Keratinocyte (primary cell): ENCODE measurements around the gene SOX2. TPM values are rescaled to one million over a fixed set of nuclear protein-coding genes. Genes with fewer than 3 reads are reported as not detected.

Experiments used
- DNase-seq: peaks from one replicate; pipeline ENCODE4 v3.0.0-alpha.2; 2011; ENCODE audit warnings: low read depth, missing footprints, low spot score
- FAIRE-seq: peaks from 2 replicates; lab custom pipeline; 2011; peaks lifted over from hg19 to GRCh38; lab: Jason Lieb, UNC
- H2AFZ ChIP-seq: 2 replicates; pipeline ENCODE4 v1.6.0; 2012; ENCODE audit warnings: low read length, control low read depth, inconsistent platforms; ENCODE audit not compliant: control insufficient read depth
- H3K27ac ChIP-seq: 2 replicates; pipeline ENCODE4 v1.5.1; 2011; ENCODE audit warnings: low read length; ENCODE audit not compliant: control insufficient read depth, insufficient read depth
- H3K27me3 ChIP-seq: 3 replicates; pipeline ENCODE4 v1.6.0; 2011; ENCODE audit warnings: low read length; ENCODE audit not compliant: control insufficient read depth, insufficient read depth; ENCODE audit errors: extremely low read depth
- H3K36me3 ChIP-seq, 2 experiments: 2 replicates in 1 of 2; 3 replicates in 1 of 2; pipeline ENCODE4 v1.5.1; 2011; ENCODE audit warnings: low read length in 2 of 2, mild to moderate bottlenecking in 1 of 2; ENCODE audit not compliant: control insufficient read depth in 2 of 2, insufficient read depth in 2 of 2; ENCODE audit errors: extremely low read depth in 1 of 2
- H3K4me1 ChIP-seq: 3 replicates; pipeline ENCODE4 v1.5.1; 2011; ENCODE audit warnings: low read length; ENCODE audit not compliant: control insufficient read depth, insufficient read depth; ENCODE audit errors: extremely low read depth
- H3K4me2 ChIP-seq: 3 replicates; pipeline ENCODE4 v1.6.0; 2011; ENCODE audit warnings: low read depth, low read length; ENCODE audit not compliant: control insufficient read depth, insufficient read depth; ENCODE audit errors: extremely low read depth
- H3K4me3 ChIP-seq, 3 experiments: fragments of 200-600 bp in 1 of 3; sonication (generic) in 1 of 3; 2 replicates in 2 of 3; 3 replicates in 1 of 3; pipeline ENCODE4 v1.5.1; 2011 to 2016; ENCODE audit warnings: low read length in 3 of 3, mild to moderate bottlenecking in 3 of 3, control low read depth in 2 of 3, inconsistent platforms in 1 of 3, low read depth in 1 of 3, mixed read lengths in 1 of 3, mixed run types in 1 of 3, moderate library complexity in 1 of 3; ENCODE audit not compliant: control insufficient read depth in 2 of 3, insufficient read depth in 2 of 3; ENCODE audit errors: extremely low read depth in 1 of 3
- H3K79me2 ChIP-seq: 2 replicates; pipeline ENCODE4 v1.6.0; 2012; ENCODE audit warnings: low read length; ENCODE audit not compliant: control insufficient read depth, insufficient read depth
- H3K9ac ChIP-seq: 3 replicates; pipeline ENCODE4 v1.6.0; 2011; ENCODE audit warnings: low read length; ENCODE audit not compliant: control insufficient read depth, insufficient read depth; ENCODE audit errors: extremely low read depth
- H3K9me1 ChIP-seq: 3 replicates; pipeline ENCODE4 v1.6.0; 2011; ENCODE audit warnings: low read length; ENCODE audit not compliant: control insufficient read depth, insufficient read depth; ENCODE audit errors: extremely low read depth
- H3K9me3 ChIP-seq: 2 replicates; pipeline ENCODE4 v1.5.1; 2012; ENCODE audit warnings: low read depth, low read length; ENCODE audit not compliant: control insufficient read depth
- H4K20me1 ChIP-seq: 3 replicates; pipeline ENCODE4 v1.6.0; 2011; ENCODE audit warnings: low read length; ENCODE audit not compliant: control insufficient read depth, insufficient read depth; ENCODE audit errors: extremely low read depth
- EZH2 ChIP-seq: IDR thresholded peaks from one replicate; pipeline ENCODE4 v1.6.1; 2012; ENCODE audit warnings: inconsistent platforms, mild to moderate bottlenecking, low read length, moderate library complexity
- dilution Hi-C: fragments of 300-500 bp; cut with MboI; formaldehyde crosslinking; loops from one replicate; pipeline ENCODE4 v1.7.0; 2020; ENCODE audit warnings: low sequenced_read_pairs; ENCODE audit not compliant: extremely low pct_ligation_motif_present
- polyA plus RNA-seq, 5 experiments: library from polyadenylated mRNA; depleted of rRNA in 3 of 5; stranded (reverse) in 3 of 5; stranded (forward) in 1 of 5; unstranded in 1 of 5; fragments of >200 nt; gene quantifications; 1 replicate in 1 of 5; 2 replicates in 3 of 5; 3 replicates in 1 of 5; pipeline versions ENCODE4 v1.2.1 to v1.2.3, GENCODE V29; 2011 to 2012; ENCODE audit warnings: missing spikeins in 2 of 5, low read depth in 1 of 5, low replicate concordance in 1 of 5
- TF ChIP-seq, protein P1 (sequence below), 3 experiments: IDR thresholded peaks in 1 of 3; conservative IDR thresholded peaks in 1 of 3; optimal IDR thresholded peaks in 1 of 3; 2 replicates in 2 of 3; 3 replicates in 1 of 3; pipeline versions ENCODE3 to v1.5.1; 2011; ENCODE audit warnings: low read length in 3 of 3, mild to moderate bottlenecking in 3 of 3, moderate library complexity in 2 of 3, control low read depth in 1 of 3, inconsistent platforms in 1 of 3; ENCODE audit not compliant: insufficient read depth in 2 of 3; ENCODE audit errors: extremely low read depth in 1 of 3

Gene SOX2
- polyA plus RNA-seq, 1 donor (not counting 4 experiments of a cell fraction or from before 2014, with no cell fraction given), result not detected

- no peaks in the 10 kb centered on the region for H3K9me1 ChIP-seq
- FAIRE-seq (no peak), DNase-seq (no peak)
- no peak overlapping the region for H3K4me3 ChIP-seq
- no peak for TF ChIP-seq EZH2
- TF ChIP-seq, protein P1, sequence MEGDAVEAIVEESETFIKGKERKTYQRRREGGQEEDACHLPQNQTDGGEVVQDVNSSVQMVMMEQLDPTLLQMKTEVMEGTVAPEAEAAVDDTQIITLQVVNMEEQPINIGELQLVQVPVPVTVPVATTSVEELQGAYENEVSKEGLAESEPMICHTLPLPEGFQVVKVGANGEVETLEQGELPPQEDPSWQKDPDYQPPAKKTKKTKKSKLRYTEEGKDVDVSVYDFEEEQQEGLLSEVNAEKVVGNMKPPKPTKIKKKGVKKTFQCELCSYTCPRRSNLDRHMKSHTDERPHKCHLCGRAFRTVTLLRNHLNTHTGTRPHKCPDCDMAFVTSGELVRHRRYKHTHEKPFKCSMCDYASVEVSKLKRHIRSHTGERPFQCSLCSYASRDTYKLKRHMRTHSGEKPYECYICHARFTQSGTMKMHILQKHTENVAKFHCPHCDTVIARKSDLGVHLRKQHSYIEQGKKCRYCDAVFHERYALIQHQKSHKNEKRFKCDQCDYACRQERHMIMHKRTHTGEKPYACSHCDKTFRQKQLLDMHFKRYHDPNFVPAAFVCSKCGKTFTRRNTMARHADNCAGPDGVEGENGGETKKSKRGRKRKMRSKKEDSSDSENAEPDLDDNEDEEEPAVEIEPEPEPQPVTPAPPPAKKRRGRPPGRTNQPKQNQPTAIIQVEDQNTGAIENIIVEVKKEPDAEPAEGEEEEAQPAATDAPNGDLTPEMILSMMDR (optimal IDR thresholded peaks at IDR 0.05 in 1 of 3, IDR thresholded peaks at IDR 0.05 in 1 of 3, conservative IDR thresholded peaks at IDR 0.05 in 1 of 3; ENCODE audit: extremely low read depth in 1 of 3, insufficient read depth in 2 of 3, low read length in 3 of 3), result no peak
- no peaks in the 10 kb centered on the region for H3K9me3 ChIP-seq
- dilution Hi-C loops, result no loop called here
- H3K4me2 ChIP-seq, result no peak overlapping the region
- no peak overlapping the region for H3K9ac ChIP-seq
- H3K4me1 ChIP-seq, result no peaks in the 10 kb centered on the region
- H3K79me2 ChIP-seq, result no peaks in the 10 kb centered on the region
- H3K36me3 ChIP-seq, result no peaks in the 10 kb centered on the region
- H2AFZ ChIP-seq, result no peak overlapping the region
- no peak overlapping the region for H3K27ac ChIP-seq
- H3K27me3 ChIP-seq, result peaks cover 94% of the 10 kb centered on the region
- no peaks in the 10 kb centered on the region for H4K20me1 ChIP-seq
These were observed 5.9 kb downstream of the SOX2 start for GRCh38 chr3:181717549-181718171.

DNA sequence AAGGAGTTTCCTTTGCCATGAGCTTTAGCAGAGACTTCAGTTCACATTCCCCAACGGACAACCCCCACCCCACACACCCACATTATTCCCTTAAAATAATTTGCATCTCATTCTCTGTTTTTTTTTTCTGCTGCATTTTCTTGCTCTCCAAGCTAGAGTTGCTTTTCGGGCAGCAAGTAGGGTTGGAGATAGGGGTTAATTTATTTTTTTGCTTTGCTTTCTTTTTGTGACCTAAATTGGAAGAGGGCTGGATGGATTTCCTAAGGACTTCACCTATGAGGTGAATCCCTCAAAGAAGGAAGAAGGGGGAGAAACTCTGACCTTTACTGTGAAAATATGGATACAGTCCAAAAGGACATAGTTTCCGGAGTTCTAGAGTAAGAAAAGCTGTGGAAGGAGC is 6.6 kb downstream of the SOX2 start:
- H3K4me3 ChIP-seq, result no peak overlapping the region
- FAIRE-seq (no peak), DNase-seq (no peak)
- H3K79me2 ChIP-seq, result no peaks in the 10 kb centered on the region
- no peaks in the 10 kb centered on the region for H3K9me1 ChIP-seq
- H3K4me1 ChIP-seq, result no peaks in the 10 kb centered on the region
- no peaks in the 10 kb centered on the region for H4K20me1 ChIP-seq
- no peaks in the 10 kb centered on the region for H3K9me3 ChIP-seq
- no peak overlapping the region for H3K4me2 ChIP-seq
- dilution Hi-C loops, result no loop called here
- no peak for TF ChIP-seq EZH2
- TF ChIP-seq, protein P1 (optimal IDR thresholded peaks at IDR 0.05 in 1 of 3, IDR thresholded peaks at IDR 0.05 in 1 of 3, conservative IDR thresholded peaks at IDR 0.05 in 1 of 3; ENCODE audit: extremely low read depth in 1 of 3, insufficient read depth in 2 of 3, low read length in 3 of 3), result no peak
- H3K27me3 ChIP-seq, result peaks cover 94% of the 10 kb centered on the region
- no peak overlapping the region for H2AFZ ChIP-seq
- H3K36me3 ChIP-seq, result no peaks in the 10 kb centered on the region
- H3K9ac ChIP-seq, result no peak overlapping the region
- H3K27ac ChIP-seq, result no peak overlapping the region
